Tibial nerve (tissue), 4 donors: ENCODE measurements around the gene PIP5KL1.

ENCODE experiments used
- CTCF ChIP-seq, 5 experiments: fragments of 200-600 bp in 3 of 5; fragments of 450-650 bp in 2 of 5; sonication (generic) in 3 of 5; IDR thresholded peaks; one replicate each; pipeline ENCODE4 v1.5.1; 2016 to 2019; ENCODE audit warnings: antibody characterized with exemption in 5 of 5, mild to moderate bottlenecking in 3 of 5, moderate library complexity in 2 of 5
- EP300 ChIP-seq, 2 donors: sonication (generic); formaldehyde crosslinking; IDR thresholded peaks; one replicate each; pipeline ENCODE4 v1.6.1; 2017; ENCODE audit warnings: antibody characterized with exemption in 2 of 2, mild to moderate bottlenecking in 1 of 2
- POLR2A ChIP-seq, 2 donors: fragments of 450-650 bp; IDR thresholded peaks; one replicate each; pipeline ENCODE4 v1.6.1; 2017; ENCODE audit warnings: antibody characterized with exemption in 2 of 2, mild to moderate bottlenecking in 2 of 2, moderate library complexity in 2 of 2

GRCh38 chr9:127946728-127947127, 16.2 kb upstream of the PIP5KL1 start:
- no peak for TF ChIP-seq POLR2A (IDR thresholded peaks at IDR 0.05)
- no peak for TF ChIP-seq CTCF (IDR thresholded peaks at IDR 0.05)
- TF ChIP-seq EP300 (IDR thresholded peaks at IDR 0.05): no peak
